GM19395 (cell line): ENCODE results near the gene D2HGDH.
"Not testable (repeated sequence)": the region's sequence is repeated elsewhere in the genome, so short reads cannot be mapped to it uniquely, and the experiment has no call there.

Experiments used
- ATAC-seq: cut with Tn5 transposase; IDR thresholded peaks from one replicate; pipeline ENCODE4 v1.9.1; 2021; ENCODE audit warnings: mild to moderate bottlenecking, moderate library complexity; ENCODE audit not compliant: unreplicated experiment

The D2HGDH gene

GRCh38 chr2:241768251-241768711, 33.9 kb downstream of the D2HGDH start:
- no peak for ATAC-seq

GRCh38 chr2:241768850-241769249, 34.4 kb downstream of the D2HGDH start:
- ATAC-seq: no peak

- ATAC-seq: no peak
These were observed 35.4 kb downstream of the D2HGDH start for GRCh38 chr2:241769819-241770184.

- no peak for ATAC-seq
These were observed 35.9 kb downstream of the D2HGDH start for GRCh38 chr2:241770185-241770935.

- no peak for ATAC-seq
These were observed 36.5 kb downstream of the D2HGDH start for GRCh38 chr2:241770936-241771285.

- ATAC-seq: no peak
These were observed 37.0 kb downstream of the D2HGDH start for GRCh38 chr2:241771286-241772062.

GRCh38 chr2:241772063-241772499, 37.7 kb downstream of the D2HGDH start:
- no peak for ATAC-seq

- ATAC-seq: no peak
These were observed 39.3 kb downstream of the D2HGDH start for GRCh38 chr2:241773511-241774418.

- ATAC-seq: no peak
These were observed 40.2 kb downstream of the D2HGDH start for GRCh38 chr2:241774419-241775222.

GRCh38 chr2:241775223-241776177, 41.1 kb downstream of the D2HGDH start:
- ATAC-seq: no peak

- no peak for ATAC-seq
These were observed 42.1 kb downstream of the D2HGDH start, which contains the start of gene GAL3ST2 for GRCh38 chr2:241776336-241777169. TSS of gene GAL3ST2 (plus strand) at chr2:241776822. CDS start at chr2:241776956, 134 bp downstream.

- no peak for ATAC-seq
These were observed 42.8 kb downstream of the D2HGDH start for GRCh38 chr2:241777170-241777685.

GRCh38 chr2:241777686-241778627, 43.5 kb downstream of the D2HGDH start:
- ATAC-seq: no peak

GRCh38 chr2:241780939-241781569, 46.6 kb downstream of the D2HGDH start:
- no peak for ATAC-seq

GRCh38 chr2:241782053-241782452, 47.6 kb downstream of the D2HGDH start:
- not testable (repeated sequence) for ATAC-seq

GRCh38 chr2:241788135-241788534, 53.7 kb downstream of the D2HGDH start:
- no peak for ATAC-seq
